Epithelial cell of proximal tubule (primary cell): ENCODE measurements around the gene CCDC180. TPM values are rescaled to one million over a fixed set of nuclear protein-coding genes. Genes with fewer than 3 reads are reported as not detected.

Experiments
- DNase-seq: peaks from one replicate; pipeline ENCODE4 v3.0.0-alpha.2; 2011; ENCODE audit warnings: low read depth
- H3K4me3 ChIP-seq: 2 replicates; pipeline ENCODE4 v1.5.1; 2011; ENCODE audit warnings: low read depth, mild to moderate bottlenecking, low read length
- CTCF ChIP-seq: conservative IDR thresholded peaks from 2 replicates; pipeline ENCODE4 v1.5.1; 2012; ENCODE audit warnings: low read depth, mild to moderate bottlenecking, low read length
- total RNA-seq: library from RNA; depleted of rRNA; stranded (reverse); fragments of >200 nt; gene quantifications from 2 replicates; pipeline ENCODE4 v1.2.3, GENCODE V29; 2015

The CCDC180 gene
- total RNA-seq, 1 donor from 2014 or later: 0.75 TPM

GRCh38 chr9:97310896-97311295, 3.4 kb downstream of the CCDC180 start:
- no peak overlapping the region for H3K4me3 ChIP-seq
- DNase-seq: no peak
- TF ChIP-seq CTCF: no peak

DNA sequence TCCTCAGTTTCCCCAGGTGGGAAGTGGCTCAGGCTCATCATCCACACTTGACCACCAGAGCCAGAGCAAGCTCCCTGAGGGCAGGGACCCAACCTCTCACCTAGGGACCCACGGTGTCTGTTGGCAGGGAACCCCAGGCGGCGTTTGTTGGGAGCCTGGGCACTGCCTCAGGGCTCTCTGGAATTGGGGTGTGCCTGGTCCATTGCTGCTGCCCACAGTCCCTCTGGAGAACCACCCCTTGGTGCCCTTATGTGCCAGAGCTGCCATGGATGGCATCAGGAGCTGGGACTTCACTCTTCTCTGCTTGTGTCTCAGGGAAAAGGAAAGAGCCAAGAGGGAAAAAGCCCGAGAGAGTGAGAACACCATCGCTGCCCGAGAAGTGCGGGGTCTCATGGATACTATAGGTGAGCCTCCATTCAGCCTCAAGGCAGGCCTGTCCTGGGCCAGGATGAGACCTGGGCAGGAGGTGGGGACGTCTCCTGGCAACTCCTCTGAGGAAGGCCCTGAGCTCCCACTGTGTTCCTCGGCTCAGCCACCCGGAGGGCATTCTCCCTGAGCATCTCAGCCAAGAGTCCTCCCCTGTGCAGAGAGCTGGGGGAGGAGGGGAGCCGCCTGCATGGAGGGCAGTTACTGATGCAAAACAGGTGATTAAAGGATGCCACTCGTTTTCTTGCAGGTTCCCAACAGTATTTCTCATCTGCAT, 4.5 kb downstream of the CCDC180 start:
- H3K4me3 ChIP-seq: no peak overlapping the region
- no peak for DNase-seq
- TF ChIP-seq CTCF: no peak

- no peak overlapping the region for H3K4me3 ChIP-seq
- DNase-seq: no peak
- no peak for TF ChIP-seq CTCF
These were observed 5.1 kb downstream of the CCDC180 start for GRCh38 chr9:97312556-97312955.

GRCh38 chr9:97313243-97313642, 5.8 kb downstream of the CCDC180 start:
- no peak for TF ChIP-seq CTCF
- no peak for DNase-seq
- no peak overlapping the region for H3K4me3 ChIP-seq

DNA sequence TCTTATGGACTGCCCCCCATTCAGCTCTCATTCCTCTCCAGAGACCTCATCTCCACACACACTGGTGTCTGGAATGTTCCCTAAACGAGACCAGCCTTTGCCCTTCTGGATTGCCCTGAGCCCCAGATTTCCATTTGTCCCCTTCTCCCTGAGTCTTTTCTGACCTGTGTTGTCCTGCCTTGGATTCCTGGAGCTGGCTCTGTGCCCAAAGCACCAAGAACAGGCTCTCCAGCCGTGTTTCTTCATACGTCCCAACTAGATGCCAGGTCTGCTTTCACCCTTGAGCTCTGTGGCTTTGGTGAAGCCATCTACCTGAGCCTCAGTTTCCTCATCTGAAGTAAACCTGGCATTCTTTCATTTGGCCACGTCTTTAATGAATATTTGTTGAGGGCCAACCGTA, 6.3 kb downstream of the CCDC180 start:
- TF ChIP-seq CTCF: no peak
- DNase-seq: no peak

DNA sequence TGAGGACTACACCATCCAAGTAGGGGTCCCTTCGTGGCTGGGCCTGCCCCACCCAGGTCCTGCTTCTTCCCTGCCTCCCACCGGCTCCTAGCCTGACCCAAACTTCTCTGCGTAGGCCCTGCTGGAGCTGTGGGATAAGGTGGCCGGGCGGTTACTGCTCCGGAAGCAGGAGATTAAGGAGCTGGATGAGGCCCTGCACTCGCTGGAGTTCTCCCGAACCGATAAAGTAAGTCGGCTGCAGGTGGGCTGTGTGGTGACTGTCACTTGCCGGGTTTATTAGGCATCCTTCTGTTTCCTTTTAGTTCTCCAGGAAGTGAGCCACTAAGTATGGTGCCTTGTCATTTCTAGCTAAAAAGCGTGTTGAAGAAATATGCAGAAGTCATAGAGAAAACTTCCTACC, 7.0 kb downstream of the CCDC180 start:
- H3K4me3 ChIP-seq: no peak overlapping the region
- TF ChIP-seq CTCF: no peak
- DNase-seq: no peak

More for the DNA sequence above, 6.3 kb downstream of the CCDC180 start:
- H3K4me3 ChIP-seq: no peak overlapping the region

GRCh38 chr9:97315550-97315949, 8.1 kb downstream of the CCDC180 start:
- DNase-seq: no peak

More at GRCh38 chr9:97315550-97315949, 8.1 kb downstream of the CCDC180 start:
- no peak overlapping the region for H3K4me3 ChIP-seq
- TF ChIP-seq CTCF: no peak
